GF-D8 (cell line): ENCODE measurements around the gene IL17B.

Experiments
- DNase-seq: peaks from one replicate; lab custom pipeline; 2025; lab: John Stamatoyannopoulos, UW

Gene IL17B

DNA sequence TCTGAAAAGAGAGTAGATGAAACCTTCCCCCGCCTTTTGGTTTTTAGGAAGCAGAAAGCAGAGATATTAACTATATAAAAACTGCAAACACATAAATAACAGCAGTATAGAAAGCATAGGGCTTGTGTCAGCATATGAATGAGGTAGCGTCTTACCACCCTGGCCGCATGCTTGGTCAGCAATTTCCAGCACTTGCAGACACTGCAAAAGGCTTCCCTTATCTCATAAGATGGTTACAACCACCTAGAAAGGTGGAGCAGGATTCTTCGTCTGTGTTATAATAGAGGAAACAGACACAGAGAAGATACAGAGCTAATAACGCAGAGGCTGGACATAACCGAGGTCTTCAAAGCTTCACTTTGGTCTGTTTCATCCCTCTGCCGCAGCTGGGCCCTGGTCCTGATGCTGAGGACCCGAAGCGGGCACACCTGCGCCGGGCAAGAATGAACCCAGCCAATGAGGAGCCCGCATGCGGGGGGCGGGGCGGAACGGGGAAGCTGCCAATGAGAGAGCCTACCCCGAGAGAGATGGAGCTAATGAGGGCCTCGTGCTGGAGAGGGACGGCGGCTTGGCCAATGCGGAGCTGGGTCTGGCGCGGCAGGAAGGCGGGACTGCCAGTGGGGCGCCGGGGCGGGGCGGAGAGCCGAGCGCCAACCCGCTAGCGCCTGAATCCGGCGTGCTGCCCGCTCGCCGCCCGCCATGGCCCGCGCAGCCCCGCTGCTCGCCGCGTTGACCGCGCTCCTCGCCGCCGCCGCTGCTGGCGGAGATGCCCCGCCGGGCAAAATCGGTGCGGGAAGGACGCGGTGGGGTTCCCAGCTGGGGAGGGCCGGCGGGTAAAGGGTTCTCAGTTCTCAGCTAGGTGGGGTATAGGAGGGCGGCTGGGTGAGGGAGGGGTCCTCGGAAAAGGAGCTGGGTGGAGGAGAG is 21.5 kb downstream of the IL17B start, which contains the start of gene PCYOX1L:
Gene PCYOX1L (plus strand): TSS at position 677 of the 924 bp plus-strand sequence. CDS start 23 bp downstream, at position 700.
- DNase-seq = peak; percentile 81

DNA sequence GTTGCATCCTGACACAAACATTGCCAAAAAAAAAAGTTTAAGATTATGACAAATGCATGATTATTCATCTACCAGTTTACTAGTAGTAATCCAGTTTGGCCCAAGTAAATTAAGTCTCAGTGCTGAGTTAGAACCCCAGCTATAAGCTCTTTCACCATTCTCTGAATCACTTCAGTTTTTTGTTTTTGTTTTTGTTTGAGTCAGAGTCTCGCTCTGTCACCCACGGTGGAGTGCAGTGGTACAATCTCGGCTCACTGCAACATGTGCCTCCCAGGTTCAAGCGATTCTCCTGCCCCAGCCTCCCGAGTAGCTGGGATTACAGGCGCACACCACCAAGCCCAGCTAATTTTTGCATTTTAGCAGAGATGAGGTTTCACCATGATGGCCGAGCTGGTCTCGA is 22.7 kb downstream of the IL17B start:
- no peak for DNase-seq

DNA sequence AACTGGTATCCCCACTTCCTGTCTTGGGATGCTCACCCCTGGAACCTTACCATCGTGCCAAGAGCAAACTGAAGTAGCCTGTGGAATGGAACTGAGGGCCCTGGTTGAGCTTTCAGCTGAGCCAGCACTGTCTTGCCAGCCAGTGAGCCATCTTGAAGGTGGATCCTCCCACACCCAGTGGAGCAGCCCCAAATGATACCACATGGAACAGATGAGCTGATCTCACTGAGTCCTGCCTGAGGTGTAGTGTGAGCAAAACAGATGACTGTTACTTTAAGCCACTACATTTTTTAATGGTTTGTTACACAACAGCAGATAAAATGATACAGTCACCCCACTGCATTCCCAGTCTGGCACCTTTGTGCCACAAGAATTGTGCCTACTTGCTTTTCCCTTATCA is 23.4 kb downstream of the IL17B start:
- no peak for DNase-seq

DNA sequence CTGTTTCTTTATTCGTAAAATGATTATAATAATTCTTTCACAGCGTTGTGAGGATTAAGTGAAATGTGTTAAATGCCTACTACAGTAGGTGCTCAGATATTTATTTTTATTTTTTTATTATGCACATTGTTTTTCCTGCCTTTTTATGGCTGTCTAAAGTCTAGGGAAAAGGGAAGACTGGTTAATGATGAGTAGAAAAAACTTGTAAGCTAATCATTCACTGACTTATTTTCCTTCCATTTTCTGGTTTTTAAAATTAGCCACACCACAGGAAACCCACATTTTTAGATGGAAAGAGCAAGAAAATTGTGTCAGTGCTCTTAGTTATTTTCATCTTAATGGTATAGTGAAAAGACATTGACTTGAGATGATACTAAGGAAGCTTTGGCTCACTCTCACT is 25.2 kb downstream of the IL17B start:
- DNase-seq = no peak

DNA sequence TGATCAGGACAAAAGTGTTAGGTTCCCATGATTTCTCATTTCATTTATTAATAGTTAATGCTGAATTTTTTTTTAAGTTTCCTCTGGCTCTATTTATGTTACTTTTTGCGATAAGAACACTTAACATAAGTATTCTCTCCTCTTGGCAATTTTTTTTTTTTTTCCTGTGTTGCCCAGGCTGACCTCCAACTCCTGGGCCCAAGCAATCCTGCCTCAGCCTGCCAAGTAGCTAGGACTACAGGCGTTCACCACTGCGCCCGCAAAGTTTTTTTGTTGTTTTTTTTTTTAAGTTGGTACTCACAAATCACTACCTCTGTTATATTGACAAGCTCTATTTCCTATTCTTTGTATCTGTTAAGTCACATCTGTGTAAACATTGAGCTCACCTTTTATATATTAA is 26.9 kb downstream of the IL17B start:
- no peak for DNase-seq

DNA sequence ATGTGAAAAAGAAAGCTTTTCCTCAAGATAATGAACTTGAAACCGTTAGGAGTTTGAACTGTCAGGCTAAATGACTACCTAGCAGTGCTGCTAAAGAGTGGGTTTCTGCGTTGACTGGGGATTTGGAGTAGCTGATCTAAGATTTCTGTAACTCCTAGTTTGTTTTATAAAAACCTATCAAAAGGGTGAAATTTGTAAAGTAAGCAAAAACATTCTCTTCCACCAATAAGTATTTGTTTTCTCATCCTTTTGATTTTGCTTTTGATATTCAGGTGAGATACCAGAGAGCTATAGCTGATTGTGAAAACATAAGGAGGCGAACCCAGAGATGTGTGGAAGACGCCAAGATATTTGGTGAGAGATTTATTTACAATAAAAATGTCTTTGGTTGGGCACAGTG is 29.7 kb downstream of the IL17B start:
- no peak for DNase-seq

DNA sequence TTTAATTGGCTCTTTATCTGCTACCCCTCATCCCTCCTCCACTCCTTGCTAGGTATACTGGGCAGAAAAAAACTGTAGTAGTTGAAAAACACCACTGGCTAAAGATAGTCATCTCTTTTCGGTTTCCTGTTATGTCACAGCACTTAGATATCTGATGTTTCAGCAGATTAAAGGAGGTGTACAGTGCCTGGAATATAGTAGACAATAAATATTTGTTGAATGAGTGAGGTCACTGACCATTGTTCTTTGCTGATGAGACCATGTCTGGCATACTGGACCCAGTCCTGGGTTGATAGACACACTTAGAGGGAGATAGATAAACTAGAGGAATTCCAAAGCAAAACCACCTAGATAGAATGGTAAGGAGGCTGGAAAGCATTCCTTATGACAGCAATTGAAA is 30.6 kb downstream of the IL17B start:
- no peak for DNase-seq

DNA sequence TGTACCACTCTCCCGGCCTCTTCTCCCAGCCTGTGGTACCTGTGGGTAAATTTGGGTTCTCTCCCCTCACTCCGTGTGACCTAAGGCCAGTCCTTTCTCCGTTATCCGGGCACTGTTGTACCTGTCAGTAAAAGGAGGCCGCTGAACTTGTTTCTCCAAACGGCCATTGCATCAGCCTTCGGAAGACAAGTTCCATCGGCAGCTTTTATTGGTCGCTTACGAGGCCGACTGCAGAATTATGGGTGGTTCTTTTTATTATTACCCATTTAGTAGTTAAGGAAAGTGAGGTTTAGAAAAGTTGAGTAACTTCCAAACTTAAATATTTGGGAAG is 33.2 kb downstream of the IL17B start:
- peak; percentile 33 for DNase-seq

DNA sequence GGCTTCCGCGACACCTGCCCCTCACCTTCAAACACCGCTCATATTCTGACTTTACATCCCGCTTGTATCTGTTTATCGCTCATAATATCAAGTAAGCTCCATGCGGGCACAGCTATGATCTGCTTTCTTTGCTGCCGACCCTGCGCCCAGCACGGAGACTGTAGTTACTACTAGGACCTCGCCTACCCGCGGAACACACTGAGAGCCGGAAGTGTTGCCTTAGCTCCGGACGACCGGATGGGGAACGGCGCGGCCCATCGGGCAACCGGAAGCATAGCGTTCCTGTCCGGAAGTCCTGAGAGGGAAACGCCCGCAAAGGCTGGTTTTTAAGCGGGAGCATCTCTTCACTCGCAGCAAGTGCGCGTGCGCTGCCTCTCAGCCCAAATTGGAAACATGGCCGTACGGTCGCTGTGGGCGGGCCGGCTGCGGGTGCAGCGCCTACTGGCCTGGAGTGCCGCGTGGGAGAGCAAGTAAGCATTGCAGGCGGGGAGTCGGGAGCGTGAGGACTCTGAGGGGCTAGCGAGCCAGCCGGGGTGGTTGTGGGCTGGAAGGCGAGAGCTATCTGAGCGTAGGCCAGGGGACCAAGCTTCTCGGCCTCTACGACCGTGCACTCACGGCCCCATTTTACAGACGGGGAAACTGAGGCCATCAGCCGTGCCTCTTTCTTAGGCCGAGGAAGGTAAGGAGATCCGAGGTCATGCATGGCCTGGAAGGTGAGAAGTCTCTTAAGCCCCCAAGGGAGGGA is 33.8 kb downstream of the IL17B start, which contains the start of gene GRPEL2:
Gene GRPEL2 (plus strand): TSS at position 353 of the 745 bp plus-strand sequence. CDS start 41 bp downstream, at position 394.
- DNase-seq = peak; percentile 90

DNA sequence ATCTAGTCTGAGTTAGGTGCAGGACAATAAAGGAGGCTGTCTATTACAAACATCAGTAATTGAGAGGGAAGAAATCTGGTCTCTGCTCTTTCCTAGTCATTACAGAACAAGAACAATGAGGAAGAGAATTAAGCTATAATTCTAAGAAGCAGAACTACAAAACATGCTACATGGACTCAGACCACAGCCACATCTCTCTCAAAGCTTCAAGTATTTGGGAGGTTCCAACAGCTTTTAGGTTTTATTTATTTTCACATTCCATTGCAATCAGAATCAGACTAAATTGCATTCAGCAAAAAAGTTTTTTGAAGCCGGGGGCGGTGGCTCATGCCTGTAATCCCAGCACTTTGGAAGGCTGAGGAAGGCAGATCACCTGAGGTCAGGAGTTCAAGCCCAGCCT is 34.9 kb downstream of the IL17B start:
- DNase-seq = no peak

DNA sequence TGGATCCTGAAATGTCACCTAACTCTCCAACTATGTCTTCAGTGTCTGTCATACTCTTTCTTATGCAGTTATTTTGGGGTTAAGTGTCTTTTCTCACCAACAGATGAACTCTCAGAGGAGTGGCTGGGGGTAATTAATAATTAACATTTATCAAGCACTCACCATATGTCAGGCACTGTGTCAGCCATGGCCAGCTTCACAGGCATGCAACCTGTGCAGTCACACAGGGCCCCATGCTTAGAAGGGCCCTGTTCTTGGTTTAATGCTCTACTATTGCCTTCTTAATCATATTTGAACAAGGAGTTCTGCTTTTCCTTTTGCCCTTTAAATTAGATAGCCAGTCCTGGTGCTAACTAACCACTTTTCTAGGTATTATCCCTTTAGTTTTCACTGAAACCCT is 37.2 kb downstream of the IL17B start:
- no peak for DNase-seq

DNA sequence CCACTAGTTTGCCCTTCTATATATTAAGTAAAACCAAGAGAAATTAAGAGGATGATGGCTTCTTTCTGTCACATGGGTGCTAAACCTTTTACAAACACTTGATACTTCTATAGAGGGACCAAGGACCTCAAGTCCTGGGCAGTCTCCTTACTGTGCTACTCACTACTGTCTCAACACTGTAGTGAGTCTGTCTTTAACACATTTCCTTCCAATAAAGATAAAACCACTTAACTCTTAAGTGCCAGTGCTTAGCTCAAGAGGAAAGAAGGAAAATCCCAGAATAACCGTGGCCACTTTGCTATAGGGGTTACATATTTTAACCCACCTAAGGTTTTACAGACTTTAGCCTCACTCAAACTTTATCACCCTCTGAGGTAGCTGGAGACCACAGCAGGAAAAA is 38.2 kb downstream of the IL17B start:
- no peak for DNase-seq

DNA sequence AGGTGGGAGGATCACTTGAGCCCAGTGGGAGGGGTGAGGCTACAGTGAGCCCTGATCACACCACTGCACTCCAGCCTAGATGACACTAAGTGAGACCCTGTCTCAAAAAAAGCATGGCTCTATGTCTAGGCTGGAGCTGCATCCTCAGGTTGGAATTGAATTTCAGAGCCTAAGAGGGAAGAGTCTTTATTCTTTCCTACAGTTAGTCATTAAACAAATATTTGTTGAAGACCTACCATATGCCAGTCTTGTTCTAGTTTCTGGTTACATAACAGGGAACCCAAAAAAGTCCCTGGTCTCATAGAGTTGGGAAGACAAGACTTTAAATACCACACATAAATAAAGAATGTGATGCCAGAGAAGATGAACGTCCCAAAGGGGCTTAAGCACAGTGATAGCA is 40.7 kb downstream of the IL17B start:
- no peak for DNase-seq

DNA sequence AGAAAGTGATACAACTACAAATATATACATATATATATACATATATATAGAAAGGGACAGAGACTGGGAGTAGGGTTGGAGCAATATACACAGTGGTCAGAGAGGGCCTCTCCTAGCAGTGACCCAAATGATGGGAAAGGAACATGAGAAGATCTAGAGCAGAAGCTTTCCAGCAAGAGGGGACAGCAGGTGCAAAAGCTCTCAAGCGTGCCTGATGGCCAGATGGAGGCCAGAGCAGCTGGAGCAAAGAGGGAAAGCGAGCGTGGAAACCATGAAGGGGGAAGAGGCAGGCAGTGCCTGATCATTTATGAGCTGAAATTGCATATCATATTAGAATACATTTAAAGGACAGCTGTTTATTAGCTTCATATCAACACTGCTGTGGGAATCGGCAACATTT is 41.4 kb downstream of the IL17B start:
- DNase-seq = no peak

DNA sequence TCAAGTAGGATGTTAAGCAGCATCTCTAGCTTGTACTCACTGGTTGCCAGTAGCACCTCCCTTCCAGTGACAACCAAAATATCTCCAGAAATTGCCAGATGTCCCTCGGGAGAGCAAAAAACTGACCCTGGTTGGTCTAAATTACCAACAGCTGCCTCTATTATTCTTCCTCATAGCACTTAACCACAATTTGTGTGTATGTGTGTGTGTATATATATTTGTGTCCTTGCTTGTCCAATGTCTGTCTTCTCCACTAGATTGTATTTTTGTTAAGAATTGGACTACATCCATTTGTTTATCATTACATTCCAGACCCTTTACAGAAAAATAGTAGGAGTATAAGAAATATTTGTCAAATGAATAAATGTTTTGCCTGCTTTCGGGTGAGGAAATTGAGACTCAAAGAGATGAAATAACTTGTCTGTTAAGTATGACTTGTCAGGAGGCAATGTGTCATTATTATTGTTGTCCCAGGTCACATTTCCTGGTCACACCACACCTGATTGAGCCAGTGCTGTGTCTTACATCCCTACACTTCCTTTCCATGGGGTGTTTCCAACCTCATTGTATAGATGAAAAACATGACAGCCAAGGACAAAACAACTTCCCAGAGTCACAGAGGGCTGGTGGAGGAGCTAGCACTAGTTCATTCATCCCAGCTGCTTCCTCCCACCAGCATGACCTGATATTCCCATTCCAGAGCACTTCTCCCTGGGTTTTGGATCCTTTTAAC is 45.2 kb downstream of the IL17B start:
- no peak for DNase-seq

DNA sequence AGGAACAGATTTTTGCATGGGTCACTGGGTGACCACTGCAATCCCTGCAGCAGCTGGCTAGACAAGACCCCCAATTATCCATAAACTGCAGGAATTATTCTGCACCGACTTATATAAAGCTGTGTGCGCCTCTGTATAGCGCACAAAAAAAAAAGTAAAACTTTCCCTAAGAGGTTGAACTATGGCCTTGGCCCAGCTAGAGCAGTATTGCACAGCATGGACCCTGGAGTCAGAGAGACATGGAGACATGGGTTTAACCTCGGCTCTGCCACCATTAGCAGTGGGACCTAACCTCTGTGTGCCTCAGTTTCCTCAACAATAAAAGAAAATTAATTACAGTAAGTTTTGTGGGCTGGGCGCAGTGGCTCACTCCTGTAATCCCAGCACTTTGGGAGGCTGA is 50.9 kb downstream of the IL17B start:
- no peak for DNase-seq

DNA sequence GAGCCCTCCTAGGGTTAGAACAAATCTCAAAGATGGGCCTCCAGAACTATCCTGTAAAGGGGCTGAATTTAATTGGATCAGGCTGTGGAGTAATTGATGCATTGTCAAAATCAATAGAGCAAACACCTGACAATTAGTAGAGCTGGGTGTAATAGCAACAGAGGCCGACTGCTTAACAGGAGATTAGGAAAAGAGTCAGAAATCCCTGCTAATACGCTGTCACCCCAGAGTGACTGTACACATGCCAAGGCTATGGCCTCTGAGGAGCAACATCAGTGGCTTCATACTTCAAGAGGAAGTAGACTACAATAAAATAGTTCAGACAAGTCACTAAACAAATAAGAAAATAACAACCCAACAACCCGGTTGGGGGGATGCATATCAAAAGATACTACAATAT is 52.5 kb downstream of the IL17B start:
- DNase-seq = no peak

DNA sequence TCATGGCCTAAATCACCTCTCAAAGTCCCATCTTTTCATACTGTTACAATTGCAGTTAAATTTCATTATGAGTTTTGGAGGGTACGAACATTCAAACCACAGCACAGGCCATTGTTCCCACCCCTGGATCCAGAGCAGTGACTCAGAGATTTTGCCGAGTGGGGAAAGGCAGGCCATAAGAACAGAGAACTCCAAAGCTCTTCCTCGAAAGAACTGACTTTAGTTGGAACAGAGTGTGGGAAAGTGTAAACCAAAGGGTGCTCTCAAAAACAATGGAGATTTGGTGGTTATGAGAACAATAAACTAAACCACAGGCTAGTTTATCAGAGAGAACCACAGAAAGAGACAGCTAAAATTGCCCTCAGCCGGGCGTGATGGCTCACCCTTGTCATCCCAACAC is 53.2 kb downstream of the IL17B start:
- DNase-seq = no peak

DNA sequence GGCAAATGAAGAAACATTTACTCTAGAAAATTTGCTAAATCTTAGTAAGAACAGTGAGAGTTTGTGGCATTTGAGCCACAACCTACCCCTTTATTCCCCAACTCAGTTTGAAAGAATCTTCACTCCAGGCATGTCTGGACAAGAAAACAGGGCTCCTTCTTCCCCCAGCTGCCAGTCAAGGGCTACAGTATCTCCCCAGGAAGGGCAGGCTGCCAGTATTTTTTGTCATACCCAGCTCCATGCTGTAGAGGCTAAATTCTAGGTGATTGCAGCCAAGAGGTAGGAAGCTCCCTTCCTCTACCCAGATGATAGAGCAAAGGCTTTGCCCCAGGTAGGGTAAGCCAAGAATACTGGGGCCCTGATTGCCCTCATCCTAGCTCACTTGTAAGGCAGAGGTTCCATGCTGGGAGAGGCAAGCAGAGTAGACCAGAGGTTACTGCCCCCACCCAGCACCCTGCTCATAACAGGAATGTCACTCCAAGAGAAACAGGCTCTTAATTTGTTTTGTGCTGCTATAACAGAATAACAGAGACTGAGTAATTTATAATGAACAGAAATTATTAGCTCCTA is 53.8 kb downstream of the IL17B start:
- DNase-seq = no peak

DNA sequence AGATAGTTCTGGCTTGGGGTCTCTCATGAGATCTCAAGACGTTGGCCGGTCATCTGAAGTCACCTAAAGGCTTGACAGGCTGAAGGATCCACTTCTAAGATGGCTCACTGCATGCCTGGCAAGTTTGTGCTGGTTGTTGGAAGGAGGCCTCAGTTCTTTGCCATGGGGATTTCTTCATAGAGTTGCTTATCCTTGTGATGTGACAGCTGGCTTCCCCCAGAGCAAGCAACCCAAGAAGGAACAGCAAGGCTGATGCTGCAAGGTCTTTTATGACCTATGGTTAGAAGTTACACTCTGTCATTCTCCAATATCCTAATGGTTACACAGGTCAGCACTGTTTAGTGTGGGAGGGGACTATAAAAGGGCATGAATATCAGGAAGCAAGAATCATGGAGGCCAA is 54.5 kb downstream of the IL17B start:
- DNase-seq = no peak
